IPS-NIHi11 (cell line): ENCODE measurements around the gene NOL12.
A peak's percentile ranks its signal among the peaks of the same experiment; 100 is the strongest.

ENCODE experiments used
- DNase-seq: peaks from one replicate; pipeline ENCODE4 v3.0.0; 2012; ENCODE audit warnings: mixed read lengths, low spot score

Gene NOL12

GRCh38 chr22:37659066-37659896 lies 26.9 kb upstream of the NOL12 start:
- no peak for DNase-seq

DNA sequence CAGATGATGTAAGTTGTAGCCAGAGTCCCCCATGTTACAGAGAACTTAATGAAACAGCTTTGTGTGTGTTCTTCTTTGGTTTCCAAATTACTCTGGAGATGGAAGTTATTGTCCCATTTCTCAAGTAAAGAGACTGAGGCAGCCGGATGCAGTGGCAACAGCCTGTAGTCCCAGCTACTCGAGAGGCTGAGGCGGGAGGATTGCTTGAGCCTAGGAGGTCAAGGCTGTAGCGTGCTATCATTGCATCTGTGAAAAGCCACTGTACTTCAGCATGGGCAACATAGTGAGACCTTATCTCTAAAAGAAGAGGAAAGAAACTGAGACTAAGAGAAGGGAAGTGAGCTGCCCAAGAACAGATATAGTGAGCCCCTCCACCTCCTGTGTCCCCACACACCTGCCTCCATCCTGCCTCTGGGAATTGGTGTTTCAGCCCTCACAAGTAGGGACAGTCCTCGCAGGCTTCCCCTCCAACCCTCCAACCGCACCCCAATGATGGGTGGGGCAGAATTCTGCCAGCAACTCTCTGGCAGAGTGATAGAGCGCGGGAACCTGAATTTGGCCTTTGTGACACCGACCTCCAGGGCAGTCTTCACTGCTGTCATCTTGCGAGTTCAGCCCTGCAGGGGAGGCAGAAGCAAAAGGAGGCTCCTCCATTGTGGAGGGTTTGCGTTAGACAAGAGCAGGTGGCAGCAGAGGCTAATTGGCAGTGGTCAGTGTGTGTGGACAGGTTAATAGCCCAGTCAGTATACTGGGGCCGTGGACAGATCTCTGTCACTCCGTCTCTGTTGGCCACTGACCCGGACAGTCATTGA lies 26.0 kb upstream of the NOL12 start:
- no peak for DNase-seq

GRCh38 chr22:37660709-37661045 lies 25.5 kb upstream of the NOL12 start:
- no peak for DNase-seq

DNA sequence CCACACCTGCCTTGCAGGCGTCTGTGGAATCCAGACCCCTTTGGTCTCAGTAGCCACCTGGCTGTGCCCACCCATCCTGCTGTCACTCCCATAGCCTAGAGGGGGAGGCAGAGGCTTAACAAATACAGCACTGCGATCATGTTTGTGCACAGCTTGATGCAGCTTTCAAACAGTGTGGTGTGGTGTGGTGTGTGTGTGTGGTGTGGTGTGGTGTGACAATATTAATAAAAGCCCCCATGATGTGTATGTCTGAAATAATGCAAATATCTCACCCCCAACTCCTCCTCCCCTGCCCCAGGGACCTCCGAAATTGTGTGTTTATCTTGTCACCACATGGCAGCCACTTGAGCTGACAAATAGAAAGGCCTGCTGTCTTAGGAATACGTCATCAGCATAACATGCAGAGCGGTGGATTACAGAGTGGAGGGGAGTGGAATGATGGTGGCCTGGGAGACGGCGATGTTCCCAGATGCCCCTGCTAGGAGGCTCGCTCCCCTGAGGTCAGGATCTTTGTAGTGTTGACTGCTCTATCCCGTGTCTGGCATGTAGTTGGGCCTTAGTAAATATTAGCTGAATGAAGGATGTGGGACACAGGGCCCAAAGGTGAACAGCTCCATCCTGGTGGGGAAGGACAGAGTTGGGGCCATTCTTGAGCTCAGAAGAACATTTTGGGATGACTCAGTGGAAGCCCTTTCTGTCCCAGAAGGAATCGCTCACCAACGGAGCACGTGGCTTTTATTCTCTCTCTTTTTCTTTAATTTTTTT lies 24.8 kb upstream of the NOL12 start:
- DNase-seq = no peak

DNA sequence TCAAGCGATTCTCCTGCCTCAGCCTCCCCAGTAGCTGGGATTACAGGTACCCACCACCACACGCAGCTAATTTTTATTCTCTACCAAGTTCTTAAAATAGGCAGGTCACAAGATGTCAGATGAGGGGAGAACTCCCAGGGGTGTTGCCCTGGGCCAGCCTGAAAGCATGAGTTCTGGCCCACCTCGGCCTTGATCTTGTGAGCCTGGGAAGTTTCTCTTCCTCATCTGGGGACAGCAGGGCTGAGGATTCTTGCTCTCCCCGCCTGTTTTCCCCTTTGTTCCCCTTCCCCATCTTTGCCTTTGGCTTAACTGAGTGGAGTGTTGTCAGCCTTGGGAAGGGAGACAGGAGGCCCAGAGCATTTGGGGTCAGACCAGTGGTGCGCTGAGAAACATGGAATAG lies 24.1 kb upstream of the NOL12 start:
- no peak for DNase-seq

GRCh38 chr22:37663521-37664140 lies 22.5 kb upstream of the NOL12 start:
- DNase-seq = no peak

DNA sequence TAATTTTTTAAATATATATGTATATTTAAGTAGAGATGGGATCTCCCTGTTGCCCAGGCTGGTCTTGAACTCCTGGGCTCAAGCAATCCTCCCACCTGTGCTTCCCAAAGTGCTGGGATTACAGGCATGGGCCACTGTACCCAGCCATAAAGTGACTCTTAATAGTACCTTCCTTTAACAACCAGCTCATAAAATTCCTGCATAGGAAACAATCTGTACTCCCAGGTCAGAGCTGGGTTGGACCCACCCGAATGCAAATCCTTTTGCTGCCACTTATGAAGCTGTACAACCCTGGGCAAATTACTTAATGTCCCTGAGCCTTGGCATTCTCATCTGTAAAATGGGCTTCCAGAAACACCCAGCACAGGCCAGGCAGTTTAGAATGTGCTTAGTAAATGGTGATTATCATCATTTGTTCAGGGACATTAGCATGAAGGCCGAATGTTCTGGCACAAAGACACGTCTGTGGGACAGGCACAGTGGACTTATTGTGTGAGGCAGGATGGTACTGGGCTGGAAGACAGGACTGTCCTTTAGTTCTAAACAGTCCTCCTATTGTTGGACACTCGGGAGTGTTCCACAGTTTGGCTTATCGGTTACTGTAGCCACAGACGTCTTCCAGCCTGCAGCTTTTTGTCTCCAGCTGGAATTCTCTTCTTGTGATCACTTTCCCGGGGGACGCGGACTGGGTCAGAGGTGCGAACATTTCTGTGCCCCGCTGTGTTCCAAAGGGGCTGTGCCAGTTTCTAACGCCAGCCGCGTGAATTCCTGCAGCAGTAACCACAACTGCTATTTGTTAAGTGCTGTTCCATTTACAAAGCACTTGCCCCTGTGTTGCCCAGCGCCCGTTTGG lies 21.7 kb upstream of the NOL12 start:
- no peak for DNase-seq

DNA sequence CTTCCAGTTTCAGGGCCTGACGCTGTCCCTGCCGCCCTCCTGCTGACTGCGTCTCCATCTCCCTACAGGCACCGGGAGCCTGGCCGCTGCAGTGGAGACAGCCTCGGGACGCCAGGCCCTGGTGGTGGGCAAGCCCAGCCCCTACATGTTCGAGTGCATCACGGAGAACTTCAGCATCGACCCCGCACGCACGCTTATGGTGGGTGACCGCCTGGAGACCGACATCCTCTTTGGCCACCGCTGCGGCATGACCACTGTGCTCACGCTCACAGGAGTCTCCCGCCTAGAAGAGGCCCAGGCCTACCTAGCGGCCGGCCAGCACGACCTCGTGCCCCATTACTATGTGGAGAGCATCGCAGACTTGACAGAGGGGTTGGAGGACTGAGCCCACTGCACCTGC lies 20.7 kb upstream of the NOL12 start:
- DNase-seq = no peak

GRCh38 chr22:37669586-37669985 lies 16.6 kb upstream of the NOL12 start:
- DNase-seq = no peak

GRCh38 chr22:37672206-37672919 lies 13.8 kb upstream of the NOL12 start:
- no peak for DNase-seq

- no peak for DNase-seq
Measured at GRCh38 chr22:37672920-37673455, 13.2 kb upstream of the NOL12 start.

GRCh38 chr22:37674248-37674647 lies 11.9 kb upstream of the NOL12 start:
- DNase-seq = no peak

GRCh38 chr22:37674951-37675929 lies 10.9 kb upstream of the NOL12 start, which contains the start of gene LGALS1:
Gene LGALS1, plus strand, starts transcription at chr22:37675636. Its CDS starts 67 bp downstream, at chr22:37675703.
- DNase-seq = peak; percentile 83

GRCh38 chr22:37675930-37676735 lies 10.0 kb upstream of the NOL12 start:
- no peak for DNase-seq

DNA sequence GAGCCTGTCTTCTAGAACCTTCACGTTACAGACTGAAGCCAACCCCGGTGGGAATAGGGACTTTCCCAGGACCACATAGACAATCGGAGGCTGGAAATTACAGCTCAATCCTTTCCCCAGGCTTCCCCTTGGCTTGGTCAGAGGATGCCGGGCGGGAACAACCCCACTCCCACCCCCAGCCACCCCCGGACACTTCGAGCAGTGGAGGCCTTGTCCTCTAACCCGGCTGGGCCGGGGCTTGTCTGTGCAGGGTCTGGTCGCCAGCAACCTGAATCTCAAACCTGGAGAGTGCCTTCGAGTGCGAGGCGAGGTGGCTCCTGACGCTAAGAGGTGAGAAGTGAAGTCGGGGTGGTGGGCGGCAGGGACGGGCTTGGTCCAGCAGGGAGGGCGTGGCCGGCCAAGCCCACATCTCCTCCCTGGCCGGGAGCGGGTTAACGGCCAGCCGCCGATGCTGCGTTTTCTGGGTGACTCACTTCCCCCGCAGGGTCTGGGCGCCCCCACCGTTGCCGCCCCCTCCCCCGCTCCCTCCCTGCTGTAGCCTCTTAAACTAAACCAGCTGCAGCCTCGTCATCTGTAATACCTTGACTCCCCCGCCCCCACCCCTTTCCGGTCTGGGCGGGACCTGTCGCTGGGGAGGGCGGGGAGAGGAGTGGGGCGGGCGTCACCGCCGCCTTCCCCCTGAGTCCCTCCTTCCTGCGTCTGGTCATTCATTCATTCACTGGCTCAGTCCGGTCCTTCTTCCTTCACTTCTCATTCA lies 9.2 kb upstream of the NOL12 start:
- DNase-seq = peak; percentile 81

DNA sequence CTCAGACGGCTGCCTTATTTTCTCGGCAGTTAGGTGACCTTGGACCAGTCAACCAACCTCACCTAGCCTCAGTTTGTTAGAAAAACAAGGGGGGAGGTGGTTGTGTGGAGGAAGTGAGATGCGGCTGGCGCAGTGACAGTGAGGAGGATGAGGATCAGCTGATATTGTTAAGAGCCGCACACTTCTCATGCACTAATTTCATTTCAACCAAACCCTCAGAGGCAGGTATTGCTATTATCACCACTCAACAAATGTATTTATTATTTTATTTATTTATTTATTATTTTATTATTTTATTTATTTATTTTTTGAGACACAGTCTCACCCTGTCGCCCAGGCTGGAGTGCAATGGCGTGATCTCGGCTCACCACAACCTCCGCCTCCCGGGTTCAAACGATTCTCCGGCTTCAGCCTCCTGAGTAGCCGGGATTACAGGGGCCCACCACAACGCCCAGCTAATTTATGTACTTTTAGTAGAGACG lies 8.6 kb upstream of the NOL12 start:
- no peak for DNase-seq

DNA sequence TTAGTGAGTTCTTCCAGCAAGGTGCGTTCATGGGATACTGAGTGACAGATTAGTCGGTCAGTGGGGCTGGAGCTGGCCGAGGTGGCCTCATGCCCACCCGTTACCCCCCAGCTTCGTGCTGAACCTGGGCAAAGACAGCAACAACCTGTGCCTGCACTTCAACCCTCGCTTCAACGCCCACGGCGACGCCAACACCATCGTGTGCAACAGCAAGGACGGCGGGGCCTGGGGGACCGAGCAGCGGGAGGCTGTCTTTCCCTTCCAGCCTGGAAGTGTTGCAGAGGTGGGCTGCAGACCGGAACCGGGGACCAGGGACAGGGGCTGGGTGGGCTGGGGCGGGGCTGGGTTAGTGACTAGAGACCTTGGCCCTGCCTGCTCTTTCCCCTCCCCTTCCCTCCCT lies 7.8 kb upstream of the NOL12 start:
- no peak for DNase-seq
